Measurements from ENCODE around the gene MUC3A.
"Not testable (repeated sequence)": the region's sequence is repeated elsewhere in the genome, so short reads cannot be mapped to it uniquely, and the experiment has no call there.

The MUC3A gene

GRCh38 chr7:100914879-100915447, 34.4 kb upstream of the MUC3A start:
- no peaks in the 10 kb centered on the region for H3K36me3 ChIP-seq (ENCODE audit: control insufficient read depth in 2 of 2, insufficient read depth in 2 of 2, low read length in 2 of 2)
- H3K4me1 ChIP-seq (ENCODE audit: control insufficient read depth in 2 of 2, insufficient read depth in 2 of 2, low read length in 2 of 2), result peaks cover 0 to 12% of the 10 kb centered on the region in 2 donors
- no peak overlapping the region for H3K4me3 ChIP-seq (ENCODE audit: low read length in 2 of 2)
- no peaks in the 10 kb centered on the region for H3K27me3 ChIP-seq (ENCODE audit: control insufficient read depth in 2 of 2, insufficient read depth in 2 of 2, low read length in 2 of 2)
- no peak overlapping the region for H3K27ac ChIP-seq (ENCODE audit: low read depth in 2 of 2, low read length in 2 of 2)
- H3K9ac ChIP-seq (ENCODE audit: low read depth in 1 of 2, low read length in 2 of 2), result no peak overlapping the region
- no peaks in the 10 kb centered on the region for H3K9me3 ChIP-seq (ENCODE audit: control insufficient read depth in 2 of 2, low read length in 2 of 2)

GRCh38 chr7:100919335-100919734, 30.0 kb upstream of the MUC3A start:
- H3K4me1 ChIP-seq (ENCODE audit: control insufficient read depth in 2 of 2, insufficient read depth in 2 of 2, low read length in 2 of 2); H3K4me3 ChIP-seq (ENCODE audit: low read length in 2 of 2); H3K27me3 ChIP-seq (ENCODE audit: control insufficient read depth in 2 of 2, insufficient read depth in 2 of 2, low read length in 2 of 2); H3K27ac ChIP-seq (ENCODE audit: low read depth in 2 of 2, low read length in 2 of 2); H3K9ac ChIP-seq (ENCODE audit: low read depth in 1 of 2, low read length in 2 of 2); H3K36me3 ChIP-seq (ENCODE audit: control insufficient read depth in 2 of 2, insufficient read depth in 2 of 2, low read length in 2 of 2); H3K9me3 ChIP-seq (ENCODE audit: control insufficient read depth in 2 of 2, low read length in 2 of 2): not testable (repeated sequence)

GRCh38 chr7:100919779-100920437, 29.4 kb upstream of the MUC3A start:
- H3K36me3 ChIP-seq (ENCODE audit: control insufficient read depth in 2 of 2, insufficient read depth in 2 of 2, low read length in 2 of 2); H3K9ac ChIP-seq (ENCODE audit: low read depth in 1 of 2, low read length in 2 of 2); H3K27me3 ChIP-seq (ENCODE audit: control insufficient read depth in 2 of 2, insufficient read depth in 2 of 2, low read length in 2 of 2); H3K27ac ChIP-seq (ENCODE audit: low read depth in 2 of 2, low read length in 2 of 2); H3K4me3 ChIP-seq (ENCODE audit: low read length in 2 of 2); H3K4me1 ChIP-seq (ENCODE audit: control insufficient read depth in 2 of 2, insufficient read depth in 2 of 2, low read length in 2 of 2); H3K9me3 ChIP-seq (ENCODE audit: control insufficient read depth in 2 of 2, low read length in 2 of 2): not testable (repeated sequence)

- Histone ChIP-seq H3K27ac (ENCODE audit: low read depth in 2 of 2, low read length in 2 of 2) (no peak overlapping the region), H3K4me1 (ENCODE audit: control insufficient read depth in 2 of 2, insufficient read depth in 2 of 2, low read length in 2 of 2) (peaks cover 0 to 3% of the 10 kb centered on the region in 2 donors), H3K27me3 (ENCODE audit: control insufficient read depth in 2 of 2, insufficient read depth in 2 of 2, low read length in 2 of 2) (peaks cover 0 to 1% of the 10 kb centered on the region in 2 donors), H3K9me3 (ENCODE audit: control insufficient read depth in 2 of 2, low read length in 2 of 2) (no peaks in the 10 kb centered on the region), H3K4me3 (ENCODE audit: low read length in 2 of 2) (no peak overlapping the region), H3K36me3 (ENCODE audit: control insufficient read depth in 2 of 2, insufficient read depth in 2 of 2, low read length in 2 of 2) (no peaks in the 10 kb centered on the region), H3K9ac (ENCODE audit: low read depth in 1 of 2, low read length in 2 of 2) (no peak overlapping the region)
Measured at GRCh38 chr7:100921039-100921438, 28.3 kb upstream of the MUC3A start.

- H3K4me1 ChIP-seq (ENCODE audit: control insufficient read depth in 2 of 2, insufficient read depth in 2 of 2, low read length in 2 of 2); H3K9ac ChIP-seq (ENCODE audit: low read depth in 1 of 2, low read length in 2 of 2); H3K27ac ChIP-seq (ENCODE audit: low read depth in 2 of 2, low read length in 2 of 2); H3K27me3 ChIP-seq (ENCODE audit: control insufficient read depth in 2 of 2, insufficient read depth in 2 of 2, low read length in 2 of 2); H3K9me3 ChIP-seq (ENCODE audit: control insufficient read depth in 2 of 2, low read length in 2 of 2); H3K4me3 ChIP-seq (ENCODE audit: low read length in 2 of 2); H3K36me3 ChIP-seq (ENCODE audit: control insufficient read depth in 2 of 2, insufficient read depth in 2 of 2, low read length in 2 of 2): not testable (repeated sequence)
Measured at GRCh38 chr7:100923616-100924015, 25.7 kb upstream of the MUC3A start.

- no peak overlapping the region for H3K27ac ChIP-seq (ENCODE audit: low read depth in 2 of 2, low read length in 2 of 2)
- H3K4me3 ChIP-seq (ENCODE audit: low read length in 2 of 2), result no peak overlapping the region
- peaks cover 2 to 4% of the 10 kb centered on the region in 2 donors for H3K27me3 ChIP-seq (ENCODE audit: control insufficient read depth in 2 of 2, insufficient read depth in 2 of 2, low read length in 2 of 2)
- no peaks in the 10 kb centered on the region for H3K4me1 ChIP-seq (ENCODE audit: control insufficient read depth in 2 of 2, insufficient read depth in 2 of 2, low read length in 2 of 2)
- no peaks in the 10 kb centered on the region for H3K36me3 ChIP-seq (ENCODE audit: control insufficient read depth in 2 of 2, insufficient read depth in 2 of 2, low read length in 2 of 2)
- no peaks in the 10 kb centered on the region for H3K9me3 ChIP-seq (ENCODE audit: control insufficient read depth in 2 of 2, low read length in 2 of 2)
- no peak overlapping the region for H3K9ac ChIP-seq (ENCODE audit: low read depth in 1 of 2, low read length in 2 of 2)
Measured at GRCh38 chr7:100929808-100930174, 19.5 kb upstream of the MUC3A start.

- H3K9me3 ChIP-seq (ENCODE audit: control insufficient read depth in 2 of 2, low read length in 2 of 2), result no peaks in the 10 kb centered on the region
- H3K9ac ChIP-seq (ENCODE audit: low read depth in 1 of 2, low read length in 2 of 2), result no peak overlapping the region
- H3K27ac ChIP-seq (ENCODE audit: low read depth in 2 of 2, low read length in 2 of 2), result no peak overlapping the region
- no peaks in the 10 kb centered on the region for H3K4me1 ChIP-seq (ENCODE audit: control insufficient read depth in 2 of 2, insufficient read depth in 2 of 2, low read length in 2 of 2)
- no peak overlapping the region for H3K4me3 ChIP-seq (ENCODE audit: low read length in 2 of 2)
- peaks cover 2 to 4% of the 10 kb centered on the region in 2 donors for H3K27me3 ChIP-seq (ENCODE audit: control insufficient read depth in 2 of 2, insufficient read depth in 2 of 2, low read length in 2 of 2)
- H3K36me3 ChIP-seq (ENCODE audit: control insufficient read depth in 2 of 2, insufficient read depth in 2 of 2, low read length in 2 of 2), result no peaks in the 10 kb centered on the region
Measured at GRCh38 chr7:100933734-100934133, 15.6 kb upstream of the MUC3A start.

- not testable (repeated sequence) for H3K36me3 ChIP-seq (ENCODE audit: control insufficient read depth in 2 of 2, insufficient read depth in 2 of 2, low read length in 2 of 2); H3K9me3 ChIP-seq (ENCODE audit: control insufficient read depth in 2 of 2, low read length in 2 of 2); H3K27ac ChIP-seq (ENCODE audit: low read depth in 2 of 2, low read length in 2 of 2); H3K4me1 ChIP-seq (ENCODE audit: control insufficient read depth in 2 of 2, insufficient read depth in 2 of 2, low read length in 2 of 2); H3K9ac ChIP-seq (ENCODE audit: low read depth in 1 of 2, low read length in 2 of 2); H3K27me3 ChIP-seq (ENCODE audit: control insufficient read depth in 2 of 2, insufficient read depth in 2 of 2, low read length in 2 of 2); H3K4me3 ChIP-seq (ENCODE audit: low read length in 2 of 2)
Measured at GRCh38 chr7:100935381-100935780, 14.0 kb upstream of the MUC3A start.

- H3K4me1 ChIP-seq (ENCODE audit: control insufficient read depth in 2 of 2, insufficient read depth in 2 of 2, low read length in 2 of 2); H3K9ac ChIP-seq (ENCODE audit: low read depth in 1 of 2, low read length in 2 of 2); H3K27ac ChIP-seq (ENCODE audit: low read depth in 2 of 2, low read length in 2 of 2); H3K4me3 ChIP-seq (ENCODE audit: low read length in 2 of 2); H3K9me3 ChIP-seq (ENCODE audit: control insufficient read depth in 2 of 2, low read length in 2 of 2); H3K36me3 ChIP-seq (ENCODE audit: control insufficient read depth in 2 of 2, insufficient read depth in 2 of 2, low read length in 2 of 2); H3K27me3 ChIP-seq (ENCODE audit: control insufficient read depth in 2 of 2, insufficient read depth in 2 of 2, low read length in 2 of 2): not testable (repeated sequence)
Measured at GRCh38 chr7:100936167-100936566, 13.2 kb upstream of the MUC3A start.

- no peak overlapping the region for H3K4me3 ChIP-seq (ENCODE audit: low read length in 2 of 2)
- peak overlapping the region; percentile 41 to 48 for H3K9ac ChIP-seq (ENCODE audit: low read depth in 1 of 2, low read length in 2 of 2)
- peaks cover 0 to 2% of the 10 kb centered on the region in 2 donors for H3K9me3 ChIP-seq (ENCODE audit: control insufficient read depth in 2 of 2, low read length in 2 of 2)
- no peaks in the 10 kb centered on the region for H3K27me3 ChIP-seq (ENCODE audit: control insufficient read depth in 2 of 2, insufficient read depth in 2 of 2, low read length in 2 of 2)
- no peaks in the 10 kb centered on the region for H3K36me3 ChIP-seq (ENCODE audit: control insufficient read depth in 2 of 2, insufficient read depth in 2 of 2, low read length in 2 of 2)
- H3K27ac ChIP-seq (ENCODE audit: low read depth in 2 of 2, low read length in 2 of 2), result peak overlapping the region; percentile 38 to 77
- H3K4me1 ChIP-seq (ENCODE audit: control insufficient read depth in 2 of 2, insufficient read depth in 2 of 2, low read length in 2 of 2), result peaks cover 6 to 11% of the 10 kb centered on the region in 2 donors
Measured at GRCh38 chr7:100942045-100942774, 7.1 kb upstream of the MUC3A start.
